ENCODE results near the gene OR6M1. TPM values are rescaled to one million over a fixed set of nuclear protein-coding genes. Genes with fewer than 3 reads are reported as not detected.

OR6M1 gene
- total RNA-seq, 2 donors from 2014 or later = not detected

DNA sequence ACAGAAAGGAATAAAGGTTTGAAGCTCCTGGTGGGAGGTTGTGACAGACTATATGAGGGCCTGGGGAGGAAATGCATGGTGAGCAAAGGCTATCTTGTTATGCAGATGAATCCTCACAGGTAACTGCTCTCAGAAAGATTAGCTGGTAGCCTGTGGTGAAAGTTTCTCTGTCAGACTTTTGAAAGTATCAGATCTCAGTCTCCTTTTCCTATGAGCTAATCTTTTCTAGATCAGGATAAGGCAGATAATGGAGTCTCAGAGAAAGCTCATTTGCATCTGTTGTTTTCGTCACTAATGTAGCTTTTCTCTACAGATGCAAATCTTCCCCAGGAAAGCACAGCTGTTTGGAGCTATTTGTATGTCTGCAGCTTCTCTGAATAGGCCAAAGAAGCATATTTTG, 30.9 kb downstream of the OR6M1 start:
- no peaks in the 10 kb centered on the region for H3K27me3 ChIP-seq (ENCODE audit: control insufficient read depth, insufficient read depth, low read length, poor library complexity, severe bottlenecking)
- H3K4me1 ChIP-seq (ENCODE audit: control insufficient read depth, insufficient read depth, low read length) = no peaks in the 10 kb centered on the region
- Mint-ChIP-seq H3K27ac (peak overlapping the region; percentile 8), H3K4me3 (no peak overlapping the region), H3K4me1 (peaks cover 23% of the 10 kb centered on the region), H3K36me3 (ENCODE audit: low read depth) (no peaks in the 10 kb centered on the region), H3K9me3 (peaks cover 17% of the 10 kb centered on the region), H3K27me3 (ENCODE audit: insufficient read depth) (peaks cover 1% of the 10 kb centered on the region)
- no peak overlapping the region for H3K27ac ChIP-seq (ENCODE audit: low read depth, low read length)
- peaks cover 53% of the 10 kb centered on the region for H3K9me3 ChIP-seq (ENCODE audit: control insufficient read depth, low read length)
- peak overlapping the region; percentile 36 for H3K4me3 ChIP-seq (ENCODE audit: low read length)
- peak; percentile 81 for DNase-seq
- no peaks in the 10 kb centered on the region for H3K36me3 ChIP-seq (ENCODE audit: control insufficient read depth, insufficient read depth, low read length)
- TF ChIP-seq, protein P1, sequence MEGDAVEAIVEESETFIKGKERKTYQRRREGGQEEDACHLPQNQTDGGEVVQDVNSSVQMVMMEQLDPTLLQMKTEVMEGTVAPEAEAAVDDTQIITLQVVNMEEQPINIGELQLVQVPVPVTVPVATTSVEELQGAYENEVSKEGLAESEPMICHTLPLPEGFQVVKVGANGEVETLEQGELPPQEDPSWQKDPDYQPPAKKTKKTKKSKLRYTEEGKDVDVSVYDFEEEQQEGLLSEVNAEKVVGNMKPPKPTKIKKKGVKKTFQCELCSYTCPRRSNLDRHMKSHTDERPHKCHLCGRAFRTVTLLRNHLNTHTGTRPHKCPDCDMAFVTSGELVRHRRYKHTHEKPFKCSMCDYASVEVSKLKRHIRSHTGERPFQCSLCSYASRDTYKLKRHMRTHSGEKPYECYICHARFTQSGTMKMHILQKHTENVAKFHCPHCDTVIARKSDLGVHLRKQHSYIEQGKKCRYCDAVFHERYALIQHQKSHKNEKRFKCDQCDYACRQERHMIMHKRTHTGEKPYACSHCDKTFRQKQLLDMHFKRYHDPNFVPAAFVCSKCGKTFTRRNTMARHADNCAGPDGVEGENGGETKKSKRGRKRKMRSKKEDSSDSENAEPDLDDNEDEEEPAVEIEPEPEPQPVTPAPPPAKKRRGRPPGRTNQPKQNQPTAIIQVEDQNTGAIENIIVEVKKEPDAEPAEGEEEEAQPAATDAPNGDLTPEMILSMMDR (conservative IDR thresholded peaks at IDR 0.05) = no peak
- no peak overlapping the region for H3K9ac ChIP-seq (ENCODE audit: extremely low read depth, low read length, poor library complexity, severe bottlenecking)
- 19 to 83% methylated on average over 1 of the region's 1 CpG for WGBS, 2 experiments (ENCODE audit: insufficient coverage in 1 of 2, insufficient read length in 1 of 2)

DNA sequence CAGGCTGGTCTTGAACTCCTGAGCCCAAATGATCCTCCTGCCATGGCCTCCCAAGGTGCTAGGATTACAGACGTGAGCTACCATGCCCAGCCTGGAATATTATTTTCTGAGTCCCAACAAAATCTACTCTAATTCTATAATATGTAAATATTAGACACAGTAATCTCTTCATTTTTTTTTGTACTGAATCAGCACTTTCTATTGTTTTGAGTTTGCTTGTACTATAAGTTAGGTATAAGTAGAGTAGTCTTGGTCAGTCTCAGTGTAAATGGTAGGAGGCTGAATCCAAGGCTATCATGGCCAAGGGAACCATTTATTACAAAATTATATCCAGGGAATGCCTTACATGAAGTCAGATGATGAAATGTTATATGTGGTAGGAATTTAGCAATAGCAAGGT, 32.2 kb downstream of the OR6M1 start:
- no peak overlapping the region for H3K9ac ChIP-seq (ENCODE audit: extremely low read depth, low read length, poor library complexity, severe bottlenecking)
- Mint-ChIP-seq H3K27ac (no peak overlapping the region), H3K36me3 (ENCODE audit: low read depth) (no peaks in the 10 kb centered on the region), H3K27me3 (ENCODE audit: insufficient read depth) (no peaks in the 10 kb centered on the region), H3K4me1 (peaks cover 23% of the 10 kb centered on the region), H3K4me3 (no peak overlapping the region), H3K9me3 (peaks cover 17% of the 10 kb centered on the region)
- TF ChIP-seq, protein P1 (conservative IDR thresholded peaks at IDR 0.05) = no peak
- H3K9me3 ChIP-seq (ENCODE audit: control insufficient read depth, low read length) = peaks cover 57% of the 10 kb centered on the region
- H3K27me3 ChIP-seq (ENCODE audit: control insufficient read depth, insufficient read depth, low read length, poor library complexity, severe bottlenecking) = no peaks in the 10 kb centered on the region
- H3K4me3 ChIP-seq (ENCODE audit: low read length) = no peak overlapping the region
- no peaks in the 10 kb centered on the region for H3K36me3 ChIP-seq (ENCODE audit: control insufficient read depth, insufficient read depth, low read length)
- H3K27ac ChIP-seq (ENCODE audit: low read depth, low read length) = no peak overlapping the region
- WGBS, 2 experiments (ENCODE audit: insufficient coverage in 1 of 2, insufficient read length in 1 of 2) = 100% methylated on average over 1 of the region's 1 CpG; no CpG with 5 or more reads in 1 of the 2 experiments
- H3K4me1 ChIP-seq (ENCODE audit: control insufficient read depth, insufficient read depth, low read length) = no peaks in the 10 kb centered on the region
- no peak for DNase-seq

GRCh38 chr11:123773026-123773425, 33.1 kb downstream of the OR6M1 start:
- Histone ChIP-seq H3K27me3 (ENCODE audit: control insufficient read depth, insufficient read depth, low read length, poor library complexity, severe bottlenecking) (no peaks in the 10 kb centered on the region), H3K36me3 (ENCODE audit: control insufficient read depth, insufficient read depth, low read length) (no peaks in the 10 kb centered on the region), H3K27ac (ENCODE audit: low read depth, low read length) (no peak overlapping the region), H3K9ac (ENCODE audit: extremely low read depth, low read length, poor library complexity, severe bottlenecking) (no peak overlapping the region), H3K4me1 (ENCODE audit: control insufficient read depth, insufficient read depth, low read length) (no peaks in the 10 kb centered on the region), H3K4me3 (ENCODE audit: low read length) (no peak overlapping the region), H3K9me3 (ENCODE audit: control insufficient read depth, low read length) (peaks cover 57% of the 10 kb centered on the region)
- peaks cover 2% of the 10 kb centered on the region for H3K36me3 Mint-ChIP-seq (ENCODE audit: low read depth)
- H3K4me3 Mint-ChIP-seq = no peak overlapping the region
- peaks cover 23% of the 10 kb centered on the region for H3K4me1 Mint-ChIP-seq
- peaks cover 19% of the 10 kb centered on the region for H3K9me3 Mint-ChIP-seq
- H3K27ac Mint-ChIP-seq = no peak overlapping the region
- TF ChIP-seq, protein P1 (conservative IDR thresholded peaks at IDR 0.05) = no peak
- H3K27me3 Mint-ChIP-seq (ENCODE audit: insufficient read depth) = no peaks in the 10 kb centered on the region
- 94% methylated on average over 2 of the region's 2 CpGs; no CpG with 5 or more reads in 1 of the 2 experiments for WGBS, 2 experiments (ENCODE audit: insufficient coverage in 1 of 2, insufficient read length in 1 of 2)
- DNase-seq = no peak
